ENCODE results near the gene PBRM1.
A peak's percentile ranks its signal among the peaks of the same experiment; 100 is the strongest.
"Not testable (repeated sequence)": the region's sequence is repeated elsewhere in the genome, so short reads cannot be mapped to it uniquely, and the experiment has no call there.

Gene PBRM1

DNA sequence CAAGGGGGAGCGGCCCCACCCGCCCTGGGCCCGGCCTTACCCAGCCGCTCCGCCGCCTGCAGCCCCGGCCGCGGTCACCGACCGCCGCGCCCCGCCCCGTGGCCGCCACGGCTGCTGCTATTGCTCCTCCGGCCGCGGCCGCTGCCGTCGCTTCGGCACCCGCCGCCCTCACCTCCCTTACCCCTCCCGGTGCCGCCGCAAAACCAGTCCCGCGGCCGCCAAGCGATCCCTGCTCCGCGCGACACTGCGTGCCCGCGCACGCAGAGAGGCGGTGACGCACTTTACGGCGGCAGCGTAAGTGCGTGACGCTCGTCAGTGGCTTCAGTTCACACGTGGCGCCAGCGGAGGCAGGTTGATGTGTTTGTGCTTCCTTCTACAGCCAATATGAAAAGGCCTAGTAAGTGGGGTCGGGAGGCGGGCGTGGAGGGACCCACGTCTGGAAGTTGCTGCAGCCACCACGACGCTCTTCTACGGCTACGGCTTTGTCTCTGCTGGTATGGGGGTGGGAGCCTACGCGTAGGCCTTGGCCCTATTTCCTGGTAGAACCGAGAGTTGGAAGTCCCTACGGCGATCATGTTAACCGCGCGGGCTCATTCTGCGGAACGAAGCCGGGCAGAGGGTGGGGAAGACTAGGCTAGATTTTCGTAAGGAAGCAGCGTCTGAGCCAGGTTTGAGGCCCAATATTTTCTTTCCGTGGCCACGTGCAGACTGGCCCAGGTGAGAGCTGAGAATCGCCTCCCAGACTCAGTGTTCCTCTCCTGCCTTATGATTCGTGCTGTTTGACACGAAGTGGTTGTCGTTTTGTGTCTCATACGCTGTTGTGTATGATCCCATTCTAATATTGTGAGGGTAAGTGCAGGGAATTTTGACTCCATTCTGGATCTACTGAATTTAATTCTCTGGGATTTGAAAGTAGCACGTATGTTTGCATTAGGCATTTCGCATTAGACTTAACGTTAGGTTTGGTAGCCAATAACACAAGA, at the start of gene PBRM1, which contains the start of gene GNL3:
Gene PBRM1 (minus strand): TSS at position 205 of the 983 bp plus-strand sequence.
Gene GNL3 (plus strand): TSS at position 324 of the 983 bp plus-strand sequence. CDS start 61 bp downstream, at position 385.
- peak; percentile 75 to 78 for DNase-seq (ENCODE audit: low read depth in 2 of 2)

- no peak for DNase-seq (ENCODE audit: low read depth in 2 of 2)
These were observed 47.7 kb upstream of the PBRM1 start for GRCh38 chr3:52733256-52733891.

DNA sequence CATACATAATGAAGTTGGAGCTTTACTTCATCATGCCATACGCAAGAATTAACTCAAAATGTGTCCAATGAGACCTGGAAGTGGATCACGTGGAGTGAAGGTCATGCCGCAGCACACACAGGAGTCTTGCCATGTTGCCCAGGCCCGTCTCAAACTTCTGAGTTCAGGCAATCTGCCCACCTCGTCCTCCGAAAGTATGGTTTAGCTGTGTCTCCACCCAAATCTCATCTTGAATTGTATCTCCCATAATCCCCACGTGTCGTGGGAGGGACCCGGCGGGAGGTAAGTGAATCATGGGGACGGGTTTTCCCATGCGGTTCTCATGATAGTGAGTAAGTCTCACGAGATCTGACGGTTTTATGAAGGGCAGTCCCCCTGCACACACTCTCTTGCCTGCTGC, 45.9 kb upstream of the PBRM1 start:
- no peak for DNase-seq (ENCODE audit: low read depth in 2 of 2)

DNA sequence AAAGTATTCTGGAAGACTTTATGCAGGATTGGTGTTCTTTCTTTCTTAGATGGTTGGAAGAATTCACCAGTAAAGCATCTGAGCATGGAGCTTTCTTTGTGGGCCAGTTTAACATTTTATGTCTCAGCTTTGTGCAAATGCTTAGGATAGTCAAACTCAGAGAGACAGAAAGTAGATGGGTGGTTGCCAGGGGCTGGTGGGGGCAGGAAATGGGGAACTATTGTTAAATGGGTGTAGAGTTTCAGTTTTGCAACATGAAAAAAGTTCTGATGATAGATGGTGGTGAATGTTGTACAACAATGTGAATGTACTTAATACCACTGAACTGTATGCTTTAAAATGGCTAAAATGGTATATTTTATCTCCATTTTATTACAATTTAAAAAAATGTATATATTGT, 45.0 kb upstream of the PBRM1 start:
- no peak for DNase-seq (ENCODE audit: low read depth in 2 of 2)

- DNase-seq (ENCODE audit: low read depth in 2 of 2): not testable (repeated sequence)
These were observed 43.0 kb upstream of the PBRM1 start for GRCh38 chr3:52728753-52729152.

DNA sequence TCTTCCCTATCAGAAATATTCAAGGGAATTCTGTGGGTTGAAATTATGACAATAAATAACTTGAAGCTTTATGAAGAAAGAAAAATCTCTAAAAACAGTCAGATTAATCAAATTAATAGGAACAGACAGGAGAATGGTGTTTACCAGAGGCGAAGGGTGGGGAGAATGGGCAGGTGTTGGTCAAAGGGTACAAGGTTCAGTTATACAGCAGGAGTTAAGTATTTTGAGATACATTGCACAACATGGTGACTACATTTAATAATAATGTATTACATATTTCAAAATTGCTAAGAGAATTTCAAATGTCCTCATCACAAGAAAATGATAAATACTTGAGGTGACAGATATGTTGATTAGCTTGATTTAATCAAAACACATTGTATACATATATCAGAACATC, 38.8 kb upstream of the PBRM1 start:
- DNase-seq (ENCODE audit: low read depth in 2 of 2): no peak

DNA sequence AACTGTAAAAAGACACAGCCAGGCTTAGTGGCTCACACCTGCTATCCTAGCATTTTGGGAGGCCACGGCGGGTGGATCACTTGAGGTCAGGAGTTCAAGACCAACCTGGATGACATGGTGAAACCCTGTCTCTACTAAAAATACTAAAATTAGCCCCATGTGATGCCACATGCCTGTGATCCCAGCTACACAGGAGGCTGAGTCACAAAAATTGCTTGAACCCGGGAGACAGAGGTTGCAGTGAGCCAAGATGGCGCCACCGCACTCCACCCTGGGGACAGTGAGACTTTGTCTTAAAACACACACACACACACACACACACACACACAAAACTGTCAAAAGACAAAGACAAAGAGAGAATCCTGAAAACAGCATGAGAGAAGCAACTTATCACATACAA, 38.2 kb upstream of the PBRM1 start:
- DNase-seq (ENCODE audit: low read depth in 2 of 2): no peak

GRCh38 chr3:52722491-52722890, 36.8 kb upstream of the PBRM1 start:
- no peak for DNase-seq (ENCODE audit: low read depth in 2 of 2)

- no peak for DNase-seq (ENCODE audit: low read depth in 2 of 2)
These were observed 36.0 kb upstream of the PBRM1 start for GRCh38 chr3:52721730-52722008.

GRCh38 chr3:52721002-52721729, 35.5 kb upstream of the PBRM1 start:
- no peak for DNase-seq (ENCODE audit: low read depth in 2 of 2)

DNA sequence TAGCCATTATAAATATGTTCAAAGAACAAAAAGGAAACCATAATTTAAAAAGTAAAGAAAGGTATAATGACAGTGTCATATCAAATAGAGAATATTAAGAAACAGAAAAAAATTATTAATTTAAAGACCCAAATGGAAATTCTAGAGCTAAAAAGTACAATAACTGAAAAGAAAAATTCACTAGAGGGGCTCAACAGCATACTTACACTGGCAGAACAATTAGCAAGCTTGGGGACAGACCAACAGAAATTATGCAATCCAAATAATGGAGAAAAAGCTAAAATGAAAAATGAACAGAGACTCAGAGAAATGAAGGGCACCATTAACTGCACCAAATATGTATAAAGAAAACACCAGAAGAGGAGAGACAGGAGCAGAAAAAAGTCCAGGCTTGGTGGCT, 33.9 kb upstream of the PBRM1 start:
- no peak for DNase-seq (ENCODE audit: low read depth in 2 of 2)

GRCh38 chr3:52715714-52716305, 30.1 kb upstream of the PBRM1 start:
- no peak for DNase-seq (ENCODE audit: low read depth in 2 of 2)

DNA sequence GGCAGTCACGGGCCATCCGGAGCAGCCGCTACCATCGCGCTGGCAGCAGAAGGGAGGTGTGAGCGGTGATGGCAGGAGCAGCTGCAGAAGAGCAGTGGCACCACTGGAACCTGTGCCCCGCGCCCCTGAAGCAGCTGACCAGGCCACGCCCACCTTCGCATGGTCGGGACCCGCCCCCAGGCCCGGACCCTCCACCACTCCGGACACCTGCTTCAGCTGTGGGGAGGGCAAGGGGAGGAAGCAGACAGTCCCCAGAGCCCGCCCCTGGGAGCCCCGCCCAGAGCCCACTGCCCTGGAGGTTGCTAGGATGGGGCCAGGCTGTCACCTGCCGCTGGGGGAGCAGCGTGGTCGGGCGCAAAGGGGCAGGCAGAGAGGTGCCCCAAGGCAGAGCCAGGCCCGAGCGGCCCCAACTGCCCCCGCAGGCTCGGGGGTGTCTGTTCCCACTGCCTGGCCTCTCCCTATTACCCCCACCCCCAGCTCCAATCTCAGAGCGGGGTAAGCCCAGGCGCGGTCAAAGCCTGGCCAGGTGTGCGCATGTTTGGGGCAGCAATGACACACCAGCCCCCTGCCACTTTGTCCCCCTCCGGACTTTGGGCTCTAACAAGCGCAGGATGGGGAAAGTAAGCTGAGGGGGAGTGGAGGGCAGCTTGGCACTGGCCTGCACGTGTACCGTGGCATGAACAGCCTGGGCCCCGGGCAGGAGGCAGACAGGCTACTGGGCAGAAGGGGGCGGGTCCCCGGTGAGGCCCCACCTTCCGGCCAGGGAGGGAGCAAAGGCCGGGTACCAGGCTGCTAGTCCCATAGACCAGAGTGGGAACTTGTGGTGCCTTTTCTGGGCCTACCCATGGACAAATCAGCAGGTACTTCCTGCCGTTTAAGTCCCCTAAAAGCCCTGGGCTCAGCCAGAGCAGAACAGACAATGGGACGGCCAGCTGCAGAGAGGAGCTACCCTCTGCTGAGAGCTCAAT, 28.9 kb upstream of the PBRM1 start:
- DNase-seq (ENCODE audit: low read depth in 2 of 2): no peak

DNA sequence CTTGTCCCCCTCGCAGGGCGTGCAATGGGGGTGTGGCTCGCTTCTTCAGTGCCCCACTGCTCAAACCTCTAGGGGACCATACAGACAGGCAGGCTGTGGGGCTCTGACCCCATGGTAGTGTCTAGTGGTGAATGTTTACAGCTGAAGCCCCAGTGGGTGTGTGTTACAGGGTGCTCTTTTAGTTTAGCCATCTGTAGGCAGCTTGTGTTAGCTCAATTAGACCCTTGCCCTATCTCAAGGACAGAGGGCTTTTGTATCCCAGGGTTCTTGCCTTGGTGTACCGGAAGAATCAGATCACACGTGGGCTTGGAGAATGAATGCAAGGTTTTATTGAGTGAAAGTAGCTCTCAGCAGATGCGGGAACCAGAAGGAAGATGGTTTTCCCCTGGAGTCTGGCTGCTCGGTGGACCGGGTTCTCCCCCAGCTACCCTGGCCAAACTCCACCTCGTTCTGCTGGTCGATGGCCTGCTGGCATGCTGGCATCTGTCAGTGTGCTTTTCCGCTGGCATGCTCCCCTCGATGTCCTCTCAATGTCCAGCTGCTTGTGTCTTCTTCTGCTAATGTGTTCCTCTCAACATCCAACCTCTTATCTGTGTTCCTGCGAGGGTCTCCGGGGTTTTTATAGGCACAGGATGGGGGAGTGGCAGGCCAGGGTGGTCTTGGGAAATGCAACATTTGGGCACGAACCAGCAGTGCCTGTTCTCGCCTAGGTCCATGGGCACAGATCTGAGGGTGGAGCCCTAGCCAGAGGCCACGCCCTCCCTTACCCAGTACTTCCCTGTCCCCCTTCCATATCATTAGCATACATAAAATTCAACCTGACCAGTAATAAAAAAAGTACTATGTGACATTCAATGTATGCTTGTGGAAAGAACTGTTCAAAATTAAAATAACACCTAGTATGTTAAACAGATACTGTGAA, 26.8 kb upstream of the PBRM1 start:
- no peak for DNase-seq (ENCODE audit: low read depth in 2 of 2)

GRCh38 chr3:52710512-52710911, 24.8 kb upstream of the PBRM1 start:
- DNase-seq (ENCODE audit: low read depth in 2 of 2): no peak

GRCh38 chr3:52707585-52707984, 21.9 kb upstream of the PBRM1 start:
- DNase-seq (ENCODE audit: low read depth in 2 of 2): no peak

DNA sequence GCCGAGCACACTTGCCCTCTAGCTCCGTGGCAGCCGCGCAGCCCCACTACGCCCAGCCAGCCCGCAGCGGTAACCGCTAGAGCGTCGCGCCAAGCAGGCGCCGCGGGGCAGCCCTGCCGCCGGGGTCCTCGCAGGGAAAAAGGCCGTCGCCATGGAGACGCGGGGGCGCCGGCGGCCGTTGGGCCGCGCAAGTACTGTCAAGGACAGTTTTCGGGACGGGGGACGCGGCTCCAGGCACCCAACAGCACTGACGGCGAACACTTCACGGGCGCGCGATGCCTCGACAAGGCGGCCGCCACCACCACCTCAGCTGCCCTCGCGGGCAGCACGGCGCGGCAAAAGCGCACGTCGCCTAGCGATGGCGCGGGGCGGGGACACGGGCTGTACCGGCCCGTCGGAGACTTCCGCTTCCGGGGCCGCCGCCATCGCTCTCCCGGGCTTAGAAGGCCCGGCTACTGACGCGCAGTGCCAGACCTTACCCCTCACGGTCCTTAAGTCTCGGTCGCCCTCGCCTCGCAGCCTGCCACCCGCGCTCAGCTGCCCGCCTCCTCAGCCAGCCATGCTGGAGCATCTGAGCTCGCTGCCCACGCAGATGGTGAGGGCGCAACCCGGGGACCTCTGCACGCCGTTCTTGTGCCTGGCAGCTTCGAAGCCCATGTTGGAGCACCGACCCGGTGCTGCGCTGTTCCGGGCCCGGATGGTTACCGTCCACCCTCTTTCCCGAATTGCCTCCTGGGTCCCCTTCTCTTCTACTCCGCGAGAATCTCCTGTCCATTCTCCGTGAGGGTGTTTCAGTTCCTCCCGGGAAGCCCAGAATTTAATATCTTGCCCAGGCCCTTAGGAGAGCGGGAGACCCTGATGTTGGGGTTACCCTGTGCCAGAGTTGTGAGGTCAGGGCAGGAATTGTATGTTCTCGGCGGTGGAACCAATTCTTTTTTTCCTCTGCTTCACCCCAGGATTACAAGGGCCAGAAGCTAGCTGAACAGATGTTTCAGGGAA, 20.3 kb upstream of the PBRM1 start, which contains the start of the genes GLT8D1 and SPCS1:
Gene GLT8D1 (minus strand): TSS at position 104 of the 999 bp plus-strand sequence. CDS start 5,331 bp downstream, outside the sequence.
Gene SPCS1 (plus strand): TSS at position 419 of the 999 bp plus-strand sequence. CDS start 141 bp downstream, at position 560.
- peak; percentile 49 to 75 for DNase-seq (ENCODE audit: low read depth in 2 of 2)

GRCh38 chr3:52705438-52705687, 19.6 kb upstream of the PBRM1 start:
- DNase-seq (ENCODE audit: low read depth in 2 of 2): no peak

All from stimulated activated CD4-positive, alpha-beta T cell treated with anti-CD3 and anti-CD28 coated beads, Interleukin-1b, Interleukin-23, amount 100 ng/mL, for 1 hour (primary cell).